CD14-positive monocyte (primary cell): ENCODE measurements around the gene TAMM41. TPM values are rescaled to one million over a fixed set of nuclear protein-coding genes. Genes with fewer than 3 reads are reported as not detected.

Experiments
- DNase-seq, 3 donors: peaks; one replicate each; pipeline ENCODE4 v3.0.0-alpha.2; 2011 to 2022
- H2AFZ ChIP-seq: 2 replicates; pipeline ENCODE4 v1.6.0; 2012; ENCODE audit warnings: mild to moderate bottlenecking, low read depth, low read length, inconsistent platforms; ENCODE audit not compliant: insufficient read depth, poor library complexity, severe bottlenecking
- H3K27ac ChIP-seq, 2 donors: 1 replicate in 1 of 2; 2 replicates in 1 of 2; pipeline ENCODE4 v1.5.1; 2012 to 2013; ENCODE audit warnings: low read length in 2 of 2, control low read depth in 1 of 2, inconsistent platforms in 1 of 2, low read depth in 1 of 2, mild to moderate bottlenecking in 1 of 2
- H3K27me3 ChIP-seq, 2 donors: one replicate each; pipeline versions ENCODE4 v1.6.0 to v1.6.1; 2011 to 2013; ENCODE audit warnings: low read length in 2 of 2; ENCODE audit not compliant: control insufficient read depth in 2 of 2, insufficient read depth in 2 of 2
- H3K36me3 ChIP-seq, 2 donors: replicated peaks in 1 of 2; 1 replicate in 1 of 2; 2 replicates in 1 of 2; pipeline versions ENCODE4 v1.5.1 to v1.6.1; 2012 to 2013; ENCODE audit warnings: low read length in 2 of 2, control low read depth in 1 of 2, inconsistent platforms in 1 of 2, mild to moderate bottlenecking in 1 of 2; ENCODE audit not compliant: insufficient read depth in 2 of 2, control insufficient read depth in 1 of 2
- H3K4me1 ChIP-seq, 2 donors: 1 replicate in 1 of 2; 2 replicates in 1 of 2; pipeline versions ENCODE4 v1.5.1 to v1.6.1; 2012 to 2013; ENCODE audit warnings: low read length in 2 of 2, control low read depth in 1 of 2, inconsistent platforms in 1 of 2, mild to moderate bottlenecking in 1 of 2, moderate library complexity in 1 of 2; ENCODE audit not compliant: insufficient read depth in 2 of 2, control insufficient read depth in 1 of 2
- H3K4me2 ChIP-seq: replicated peaks from 2 replicates; pipeline ENCODE3; 2012; ENCODE audit warnings: low read length, moderate library complexity, mild to moderate bottlenecking; ENCODE audit not compliant: poor library complexity, severe bottlenecking; ENCODE audit errors: extremely low read depth
- H3K4me3 ChIP-seq, 3 experiments: fragments of 200-600 bp in 1 of 3; sonication (generic) in 1 of 3; replicated peaks in 1 of 3; 1 replicate in 2 of 3; 2 replicates in 1 of 3; pipeline ENCODE4 v1.5.1; 2011 to 2013; ENCODE audit warnings: low read length in 3 of 3, mild to moderate bottlenecking in 3 of 3, control low read depth in 2 of 3, low read depth in 2 of 3, inconsistent platforms in 1 of 3, moderate library complexity in 1 of 3
- H3K79me2 ChIP-seq: 2 replicates; pipeline ENCODE4 v1.6.0; 2012; ENCODE audit warnings: mild to moderate bottlenecking, control low read depth, inconsistent platforms, low read length, moderate library complexity; ENCODE audit not compliant: insufficient read depth
- H3K9ac ChIP-seq: 2 replicates; pipeline ENCODE4 v1.6.0; 2017; ENCODE audit warnings: low read length, mild to moderate bottlenecking; ENCODE audit not compliant: insufficient read depth, poor library complexity, severe bottlenecking
- H3K9me3 ChIP-seq, 2 donors: replicated peaks in 1 of 2; 1 replicate in 1 of 2; 2 replicates in 1 of 2; pipeline versions ENCODE4 v1.5.1 to v1.6.1; 2012 to 2013; ENCODE audit warnings: low read length in 2 of 2, control low read depth in 1 of 2; ENCODE audit not compliant: control insufficient read depth in 1 of 2, insufficient read depth in 1 of 2
- H4K20me1 ChIP-seq: 2 replicates; pipeline ENCODE4 v1.6.0; 2012; ENCODE audit warnings: mild to moderate bottlenecking, low read length, control low read depth, moderate library complexity; ENCODE audit not compliant: insufficient read depth
- H3K27ac Mint-ChIP-seq, 7 donors: one replicate each; pipeline ENCODE4 v1.8.0; 2020; ENCODE audit warnings: mild to moderate bottlenecking in 7 of 7, mixed read lengths in 7 of 7, moderate library complexity in 6 of 7, inconsistent platforms in 2 of 7
- H3K27me3 Mint-ChIP-seq, 3 donors: one replicate each; pipeline ENCODE4 v1.8.0; 2021 to 2022; ENCODE audit warnings: low read depth in 3 of 3, mild to moderate bottlenecking in 3 of 3, mixed read lengths in 3 of 3, moderate library complexity in 3 of 3, inconsistent platforms in 1 of 3
- H3K36me3 Mint-ChIP-seq, 2 donors: one replicate each; pipeline ENCODE4 v1.8.0; 2020; ENCODE audit warnings: mixed read lengths in 2 of 2, inconsistent platforms in 1 of 2, mild to moderate bottlenecking in 1 of 2
- H3K4me1 Mint-ChIP-seq: one replicate; pipeline ENCODE4 v1.8.0; 2020; ENCODE audit warnings: mild to moderate bottlenecking, mixed read lengths
- H3K4me3 Mint-ChIP-seq, 2 donors: one replicate each; pipeline ENCODE4 v1.8.0; 2020; ENCODE audit warnings: mild to moderate bottlenecking in 2 of 2, mixed read lengths in 2 of 2, moderate library complexity in 1 of 2
- H3K9me3 Mint-ChIP-seq, 7 donors: one replicate each; pipeline ENCODE4 v1.8.0; 2020 to 2022; ENCODE audit warnings: mixed read lengths in 7 of 7, mild to moderate bottlenecking in 6 of 7, moderate library complexity in 6 of 7, inconsistent platforms in 2 of 7
- WGBS: methylation state at CpG from one replicate; pipeline ENCODE4 v1.1.5; 2013; ENCODE audit warnings: missing lambda C conversion rate; ENCODE audit not compliant: insufficient coverage; 5-methylcytosine and 5-hydroxymethylcytosine counted together
- intact Hi-C, 2 donors: fragments of 100-400 bp; cut with micrococcal nuclease; formaldehyde crosslinking; loops; one replicate each; pipeline versions ENCODE4 v1.15.0 to v1.15.1; 2023
- polyA plus RNA-seq, 3 donors: library from polyadenylated mRNA; depleted of rRNA in 1 of 3; unstranded in 2 of 3; stranded (reverse) in 1 of 3; fragments of 300-500 nt in 2 of 3; fragments of >200 nt in 1 of 3; fragmentation: Illumina TruSeq in 2 of 3; gene quantifications; 1 replicate in 2 of 3; 2 replicates in 1 of 3; pipeline ENCODE4 v1.2.3, GENCODE V29; 2012 to 2021
- TF ChIP-seq, protein P1 (sequence below): fragments of 200-600 bp; IDR thresholded peaks from one replicate; pipeline ENCODE4 v1.8.0; 2022; ENCODE audit warnings: antibody characterized with exemption, mild to moderate bottlenecking

The TAMM41 gene
- polyA plus RNA-seq, 3 donors = 3.7 to 10.8 (median 5.0) TPM

- Histone ChIP-seq H3K27ac (no peak overlapping the region), H3K27me3 (no peaks in the 10 kb centered on the region), H3K9ac (no peak overlapping the region), H3K4me1 (no peaks in the 10 kb centered on the region), H4K20me1 (no peaks in the 10 kb centered on the region), H3K9me3 (peaks cover 0 to 10% of the 10 kb centered on the region in 2 donors), H3K4me3 (no peak overlapping the region), H3K36me3 (peaks cover 44 to 85% of the 10 kb centered on the region in 2 donors), H2AFZ (no peak overlapping the region), H3K4me2 (no peak overlapping the region), H3K79me2 (no peaks in the 10 kb centered on the region)
- Mint-ChIP-seq H3K4me1 (no peaks in the 10 kb centered on the region), H3K9me3 (peaks cover 10 to 33% (median 28%) of the 10 kb centered on the region in 7 donors), H3K27me3 (no peaks in the 10 kb centered on the region), H3K36me3 (peaks cover 78 to 85% of the 10 kb centered on the region in 2 donors), H3K4me3 (no peak overlapping the region), H3K27ac (no peak overlapping the region)
- TF ChIP-seq, protein P1, sequence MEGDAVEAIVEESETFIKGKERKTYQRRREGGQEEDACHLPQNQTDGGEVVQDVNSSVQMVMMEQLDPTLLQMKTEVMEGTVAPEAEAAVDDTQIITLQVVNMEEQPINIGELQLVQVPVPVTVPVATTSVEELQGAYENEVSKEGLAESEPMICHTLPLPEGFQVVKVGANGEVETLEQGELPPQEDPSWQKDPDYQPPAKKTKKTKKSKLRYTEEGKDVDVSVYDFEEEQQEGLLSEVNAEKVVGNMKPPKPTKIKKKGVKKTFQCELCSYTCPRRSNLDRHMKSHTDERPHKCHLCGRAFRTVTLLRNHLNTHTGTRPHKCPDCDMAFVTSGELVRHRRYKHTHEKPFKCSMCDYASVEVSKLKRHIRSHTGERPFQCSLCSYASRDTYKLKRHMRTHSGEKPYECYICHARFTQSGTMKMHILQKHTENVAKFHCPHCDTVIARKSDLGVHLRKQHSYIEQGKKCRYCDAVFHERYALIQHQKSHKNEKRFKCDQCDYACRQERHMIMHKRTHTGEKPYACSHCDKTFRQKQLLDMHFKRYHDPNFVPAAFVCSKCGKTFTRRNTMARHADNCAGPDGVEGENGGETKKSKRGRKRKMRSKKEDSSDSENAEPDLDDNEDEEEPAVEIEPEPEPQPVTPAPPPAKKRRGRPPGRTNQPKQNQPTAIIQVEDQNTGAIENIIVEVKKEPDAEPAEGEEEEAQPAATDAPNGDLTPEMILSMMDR = peak; percentile 72
- peak; percentile 8 to 10 (median 9) for DNase-seq
- intact Hi-C loops = loop anchor here in 1 of 2 donors (10.0 kb wide), 1 partner anchor 429 kb away; no protein-coding TSS in a partner anchor
- 83% methylated on average over 1 of the region's 2 CpGs for WGBS
Measured at GRCh38 chr3:11803977-11804892, 42.5 kb downstream of the TAMM41 start.

GRCh38 chr3:11799791-11800190 is 46.9 kb downstream of the TAMM41 start:
- H3K27ac ChIP-seq = no peak overlapping the region
- H3K4me3 ChIP-seq = no peak overlapping the region
- Mint-ChIP-seq H3K27ac (peak overlapping the region in 1 of 7 donors; percentile 55), H3K9me3 (peaks cover 10 to 38% (median 29%) of the 10 kb centered on the region in 7 donors), H3K36me3 (peaks cover 78 to 86% of the 10 kb centered on the region in 2 donors), H3K4me3 (no peak overlapping the region), H3K4me1 (no peaks in the 10 kb centered on the region), H3K27me3 (no peaks in the 10 kb centered on the region)
- no peak overlapping the region for H2AFZ ChIP-seq
- no peaks in the 10 kb centered on the region for H3K4me1 ChIP-seq
- no peaks in the 10 kb centered on the region for H3K27me3 ChIP-seq
- intact Hi-C loops = loop anchor here in 1 of 2 donors (10.0 kb wide), 1 partner anchor 425 kb away; no protein-coding TSS in a partner anchor
- no peak for DNase-seq
- H3K9ac ChIP-seq = no peak overlapping the region
- WGBS = no CpG with 5 or more reads among the region's 1 CpG
- TF ChIP-seq, protein P1 = no peak
- peaks cover 0 to 11% of the 10 kb centered on the region in 2 donors for H3K9me3 ChIP-seq
- no peaks in the 10 kb centered on the region for H4K20me1 ChIP-seq
- H3K36me3 ChIP-seq = peaks cover 29 to 89% of the 10 kb centered on the region in 2 donors
- no peak overlapping the region for H3K4me2 ChIP-seq
- no peaks in the 10 kb centered on the region for H3K79me2 ChIP-seq
